Stimulated activated CD8-positive, alpha-beta memory T cell treated with anti-CD3 and anti-CD28 coated beads, Interleukin-12 subunit alpha, Interleukin-12 subunit beta, amount 100 ng/mL, for 24 hours (primary cell): ENCODE measurements around the gene TRUB1.
A peak's percentile ranks its signal among the peaks of the same experiment; 100 is the strongest.
"Not testable (repeated sequence)": the region's sequence is repeated elsewhere in the genome, so short reads cannot be mapped to it uniquely, and the experiment has no call there.

Source experiments
- DNase-seq: peaks from one replicate; pipeline ENCODE4 v3.0.0-alpha.2; 2020; ENCODE audit errors: extremely low read depth

Gene TRUB1

GRCh38 chr10:114937962-114938855, at the start of gene TRUB1:
Gene TRUB1 (plus strand): TSS chr10:114938195. CDS start chr10:114938254, 59 bp downstream.
- peak; percentile 79 for DNase-seq

- no peak for DNase-seq
Measured at GRCh38 chr10:114893251-114893650, 44.7 kb upstream of the TRUB1 start.

DNA sequence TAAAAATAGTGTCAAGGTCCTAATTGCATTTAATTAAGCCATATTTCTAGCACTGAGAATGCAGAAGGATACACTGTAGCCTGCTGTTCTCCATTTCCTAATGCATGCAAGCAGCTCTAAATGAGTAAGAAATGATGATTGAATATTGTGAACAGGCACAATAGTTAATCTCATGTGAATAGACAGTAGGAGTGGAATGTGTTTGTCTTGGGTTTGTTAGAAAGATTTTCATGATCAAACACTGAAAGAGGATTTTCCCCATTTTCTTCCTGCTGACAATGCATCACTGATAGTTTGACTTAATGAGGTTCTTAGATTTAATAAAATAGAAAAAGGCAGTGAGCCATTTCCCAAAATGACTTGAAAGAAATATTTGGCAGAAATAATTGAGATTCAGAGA, 43.1 kb upstream of the TRUB1 start:
- DNase-seq, result no peak

DNA sequence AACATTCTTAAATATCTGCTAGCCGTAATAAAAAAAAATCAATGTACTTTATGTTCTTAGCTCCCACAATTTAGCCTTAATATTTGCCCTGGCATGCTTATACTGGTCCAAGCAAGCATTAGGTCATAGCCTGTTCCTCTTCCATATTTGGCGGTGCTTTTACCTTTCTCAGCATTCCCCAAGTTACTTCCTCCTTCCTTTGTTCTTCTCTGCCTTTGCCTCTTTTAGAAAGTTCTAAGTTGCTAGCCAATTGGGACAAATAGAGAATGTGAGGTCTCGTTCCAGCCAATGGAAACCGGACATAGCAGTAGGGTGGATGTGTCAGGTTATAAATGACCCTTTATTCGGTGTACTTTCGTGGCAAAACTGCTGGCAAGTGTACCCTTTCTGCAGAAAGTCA, 41.0 kb upstream of the TRUB1 start:
- not testable (repeated sequence) for DNase-seq

GRCh38 chr10:114897593-114897992, 40.4 kb upstream of the TRUB1 start:
- no peak for DNase-seq

DNA sequence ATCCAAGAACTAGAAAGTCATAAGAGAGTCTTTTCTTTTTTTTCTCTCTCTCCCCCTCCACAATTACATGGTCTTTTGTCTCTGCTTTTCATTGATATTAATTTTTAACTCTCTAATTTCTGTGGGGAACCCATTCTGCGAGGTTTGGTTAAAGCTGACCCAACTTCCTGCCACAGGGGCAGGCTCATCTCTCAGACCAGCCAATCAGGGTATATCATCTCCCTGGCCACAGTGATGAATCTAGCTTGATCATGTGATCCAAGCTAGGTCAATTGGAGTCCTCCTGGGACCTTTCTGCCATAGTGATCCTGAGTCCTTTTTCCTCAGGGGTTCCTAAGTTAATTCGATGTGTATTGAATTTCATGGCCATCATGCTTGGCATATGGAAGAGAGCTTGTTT, 38.0 kb upstream of the TRUB1 start:
- DNase-seq, result no peak

GRCh38 chr10:114900658-114901057, 37.3 kb upstream of the TRUB1 start:
- no peak for DNase-seq

DNA sequence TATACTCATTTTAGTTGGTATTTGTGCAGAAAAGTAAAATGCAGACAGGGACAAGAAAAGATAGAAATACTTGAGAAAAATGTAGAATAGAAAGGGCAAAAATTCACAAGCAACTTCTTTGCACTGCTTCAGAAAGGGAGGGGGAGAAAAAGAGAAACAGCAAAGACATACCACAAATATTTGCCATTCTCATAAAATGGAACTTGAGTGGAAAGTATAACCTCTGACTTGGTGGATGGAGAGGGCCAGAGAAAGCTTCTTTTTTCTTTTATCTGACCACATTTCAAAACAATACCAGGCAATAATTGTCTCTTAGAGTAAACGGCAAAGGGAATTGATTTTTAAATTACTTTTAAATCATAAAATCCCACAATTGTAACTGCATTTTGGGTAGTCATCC, 35.8 kb upstream of the TRUB1 start:
- DNase-seq, result no peak

DNA sequence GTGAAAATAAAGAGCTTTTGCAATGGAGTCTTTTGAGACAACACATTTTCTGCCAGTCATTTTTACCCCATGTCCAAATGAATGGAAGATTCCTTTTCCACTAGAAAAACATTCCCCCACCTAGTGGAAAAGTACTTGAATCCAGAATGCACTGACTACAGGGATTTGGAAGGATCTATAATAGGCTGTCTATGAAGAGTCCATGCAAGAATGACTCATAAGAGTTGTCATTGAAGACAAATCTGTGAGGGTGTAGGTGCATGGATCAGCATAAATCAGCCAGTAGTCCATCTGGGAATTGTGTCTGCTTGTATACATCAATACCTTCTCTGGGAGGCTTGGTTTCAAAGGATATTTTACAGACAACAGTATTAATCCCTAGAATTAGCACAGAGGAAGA, 32.5 kb upstream of the TRUB1 start:
- DNase-seq, result no peak

DNA sequence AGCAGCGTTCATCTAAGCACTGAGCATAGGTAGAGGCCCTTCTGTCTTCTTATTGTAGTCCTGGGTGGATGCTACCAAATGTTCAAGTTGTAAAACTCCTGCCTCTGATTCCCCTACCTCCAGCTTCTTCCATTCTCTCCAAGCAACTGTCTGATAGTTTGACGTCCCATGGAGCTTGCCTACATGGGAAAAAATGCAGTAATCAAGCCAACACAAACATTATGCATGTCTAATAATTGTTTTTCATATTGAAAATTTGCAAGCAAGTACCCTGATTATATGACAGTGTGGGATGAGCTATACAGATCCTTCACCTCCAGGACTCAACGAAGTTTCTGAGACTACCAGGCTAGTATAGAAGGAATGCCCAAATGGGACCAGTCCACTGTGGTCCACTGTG, 31.0 kb upstream of the TRUB1 start:
- DNase-seq, result no peak

DNA sequence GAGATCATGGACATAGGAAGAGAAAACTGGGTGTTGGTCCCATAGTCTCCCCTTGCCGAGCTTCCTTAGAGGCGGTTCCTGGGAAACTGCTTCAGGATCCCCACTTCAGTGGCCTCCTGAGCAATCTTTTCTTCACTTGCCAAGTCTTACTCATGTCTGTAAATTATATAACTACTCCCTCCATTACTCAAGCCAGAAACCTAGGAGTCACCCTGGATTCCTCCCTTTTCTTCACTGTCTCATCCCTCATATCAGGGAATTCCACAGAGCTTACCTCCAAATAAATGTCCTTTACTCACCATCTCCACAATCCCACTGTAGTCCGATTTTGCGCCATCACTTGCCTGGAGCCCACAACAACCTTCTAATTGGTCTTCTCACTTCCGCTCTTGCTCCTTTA, 29.1 kb upstream of the TRUB1 start:
- DNase-seq, result no peak

GRCh38 chr10:114911052-114911711, 26.8 kb upstream of the TRUB1 start:
- no peak for DNase-seq

- no peak for DNase-seq
Measured at GRCh38 chr10:114911801-114912469, 26.1 kb upstream of the TRUB1 start.

GRCh38 chr10:114912470-114912859, 25.5 kb upstream of the TRUB1 start:
- no peak for DNase-seq

- no peak for DNase-seq
Measured at GRCh38 chr10:114914560-114914959, 23.4 kb upstream of the TRUB1 start.

GRCh38 chr10:114915294-114915693, 22.7 kb upstream of the TRUB1 start:
- no peak for DNase-seq

DNA sequence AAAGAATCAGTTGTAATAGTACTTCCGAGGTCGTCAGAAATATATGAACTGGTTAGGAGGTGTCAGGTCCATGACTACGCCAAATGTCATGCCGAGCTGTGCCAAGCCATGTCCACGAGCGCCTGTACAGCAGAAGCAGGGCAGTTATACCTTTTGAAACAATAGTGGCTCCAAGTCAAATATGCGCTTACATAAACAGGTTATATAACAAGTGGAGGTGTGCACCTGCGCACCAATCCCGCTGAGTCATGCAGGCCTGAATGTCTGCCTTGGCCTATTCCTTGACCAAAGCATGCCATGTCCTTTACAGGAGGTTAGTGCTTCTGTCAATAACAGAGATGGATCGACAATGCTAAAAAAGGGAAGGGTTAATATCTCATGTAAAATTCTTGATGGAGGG, 21.3 kb upstream of the TRUB1 start:
- no peak for DNase-seq

DNA sequence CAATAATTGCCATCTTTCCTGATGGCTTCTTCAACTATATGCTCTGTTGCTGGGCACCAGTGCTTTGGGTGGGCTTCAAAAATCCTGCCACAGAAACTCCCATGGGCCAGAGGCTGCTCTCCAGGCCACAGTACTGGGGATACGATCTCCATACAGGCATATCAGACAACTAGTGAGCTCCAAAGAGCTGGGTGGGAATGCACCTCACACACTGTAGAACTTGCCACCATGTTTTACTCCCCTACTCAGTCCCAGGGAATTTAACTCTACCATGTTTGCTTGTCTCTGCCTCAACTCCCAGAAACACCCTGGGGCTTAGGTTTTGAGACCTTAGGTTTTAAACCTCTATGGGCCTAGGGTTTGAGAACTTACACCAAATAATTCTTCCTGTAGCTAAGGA, 20.5 kb upstream of the TRUB1 start:
- DNase-seq, result no peak

DNA sequence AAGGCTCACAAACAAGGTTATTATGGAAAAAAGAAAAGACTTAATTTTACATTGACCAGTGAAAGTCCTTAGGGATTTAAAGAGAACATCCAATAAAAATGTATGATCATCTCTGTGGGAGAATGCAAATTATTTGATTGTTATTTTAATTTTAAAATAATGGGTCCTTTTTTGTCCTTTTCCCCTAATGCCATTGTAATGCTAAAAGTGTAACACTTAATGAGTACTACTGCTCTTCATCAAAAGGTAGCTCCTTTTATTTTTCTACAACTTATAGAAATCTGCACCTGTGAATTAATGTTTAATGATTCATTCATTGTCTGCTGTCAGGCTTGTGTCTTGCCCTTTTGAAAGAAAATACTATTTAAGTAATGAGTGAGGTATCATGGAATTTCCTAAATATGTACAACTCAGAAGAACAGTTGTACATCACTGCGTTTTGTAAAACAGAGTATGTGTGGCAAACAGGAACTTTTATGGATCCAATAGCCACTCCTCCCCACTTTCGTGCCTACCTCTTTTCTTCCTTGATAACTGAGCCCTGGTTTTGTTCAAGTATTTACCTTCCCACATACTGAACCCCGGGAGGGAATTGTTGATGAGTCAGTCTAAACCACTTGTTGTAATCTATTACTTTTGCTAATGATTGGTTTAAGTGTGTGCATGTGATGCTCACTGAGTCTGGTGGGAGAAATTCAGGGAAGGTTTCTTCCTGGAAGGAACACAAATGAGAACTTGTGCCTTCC, 19.9 kb upstream of the TRUB1 start:
- no peak for DNase-seq

DNA sequence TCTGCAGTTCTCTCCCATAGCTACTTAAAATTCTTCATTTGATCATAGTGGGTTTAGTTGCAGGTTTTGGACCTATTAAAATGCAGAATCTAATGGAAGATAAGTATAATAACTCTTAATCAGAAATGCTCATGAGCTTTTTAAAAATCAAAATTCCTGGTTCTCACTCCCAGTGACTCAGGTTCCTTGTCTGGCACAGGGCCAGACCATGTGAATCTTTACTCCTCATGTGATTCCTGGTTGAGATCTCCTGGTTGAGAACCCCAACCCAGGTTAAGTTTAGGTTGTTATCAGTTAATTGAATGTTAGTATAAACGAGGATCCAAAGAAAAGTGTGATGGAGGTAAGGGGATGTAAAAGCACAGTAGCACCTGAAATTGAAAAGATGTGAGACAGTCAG, 17.5 kb upstream of the TRUB1 start:
- DNase-seq, result no peak

DNA sequence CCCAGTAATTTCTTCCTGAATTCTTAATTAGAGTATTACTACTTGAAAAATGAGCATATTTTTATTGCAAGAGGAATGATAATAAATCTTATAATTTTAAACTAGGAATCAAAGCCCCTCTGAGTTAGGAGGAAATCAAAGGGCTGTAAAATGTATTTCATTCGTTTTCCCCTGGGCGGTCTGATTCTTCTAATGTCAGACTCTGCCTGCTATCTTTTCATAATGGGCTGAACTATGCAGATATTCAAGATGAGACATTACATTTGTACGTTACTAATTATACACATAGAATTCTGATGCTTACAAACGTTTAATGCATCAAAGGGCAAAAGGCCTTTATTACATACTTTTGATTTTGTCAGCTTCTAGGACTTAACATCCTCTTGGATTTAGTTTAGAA, 16.0 kb upstream of the TRUB1 start:
- DNase-seq, result no peak

GRCh38 chr10:114923551-114923950, 14.4 kb upstream of the TRUB1 start:
- DNase-seq, result no peak
